ENCODE results near the gene KRT13. TPM values are rescaled to one million over a fixed set of nuclear protein-coding genes. Genes with fewer than 3 reads are reported as not detected.

Gene KRT13
- total RNA-seq, 1 experiment from 2014 or later = not detected

GRCh38 chr17:41553176-41553575 lies 47.8 kb upstream of the KRT13 start:
- no peak for TF ChIP-seq NR2C2 (CRISPR knock-in tag; IDR thresholded peaks at IDR 0.05)
- no peak for TF ChIP-seq GRHL2 (CRISPR knock-in tag; IDR thresholded peaks at IDR 0.05; ENCODE audit: insufficient replicate concordance, severe bottlenecking)
- TF ChIP-seq RELA (CRISPR knock-in tag; IDR thresholded peaks at IDR 0.05; ENCODE audit: borderline replicate concordance) = no peak
- no peak for TF ChIP-seq CTCF (IDR thresholded peaks at IDR 0.05)
- TF ChIP-seq E2F4 (CRISPR knock-in tag; IDR thresholded peaks at IDR 0.05; ENCODE audit: borderline replicate concordance, low read depth) = no peak
- TF ChIP-seq ETV6 (CRISPR knock-in tag; IDR thresholded peaks at IDR 0.05) = no peak
- TF ChIP-seq ESRRA (CRISPR knock-in tag; IDR thresholded peaks at IDR 0.05; ENCODE audit: borderline replicate concordance) = no peak
- TF ChIP-seq PREB (CRISPR knock-in tag; IDR thresholded peaks at IDR 0.05; ENCODE audit: borderline replicate concordance) = no peak
- no peak for TF ChIP-seq IRF1 (CRISPR knock-in tag; IDR thresholded peaks at IDR 0.05)
- no peak for TF ChIP-seq RORB (CRISPR knock-in tag; IDR thresholded peaks at IDR 0.05)
- TF ChIP-seq PRDM15 (CRISPR knock-in tag; IDR thresholded peaks at IDR 0.05) = no peak
- TF ChIP-seq ZNF671 (CRISPR knock-in tag; IDR thresholded peaks at IDR 0.05) = no peak
- TF ChIP-seq ZNF263 (CRISPR knock-in tag; IDR thresholded peaks at IDR 0.05; ENCODE audit: low read depth) = no peak
- no peak for TF ChIP-seq SOX15 (CRISPR knock-in tag; IDR thresholded peaks at IDR 0.05)
- no peak for TF ChIP-seq PRRX2 (CRISPR knock-in tag; IDR thresholded peaks at IDR 0.05)
- no peak for TF ChIP-seq ZNF532 (CRISPR knock-in tag; IDR thresholded peaks at IDR 0.05; ENCODE audit: borderline replicate concordance)
- Mint-ChIP-seq H3K9me3 (no peaks in the 10 kb centered on the region), H3K36me3 (no peaks in the 10 kb centered on the region), H3K4me1 (peaks cover 12% of the 10 kb centered on the region), H3K27ac (no peak overlapping the region), H3K4me3 (no peak overlapping the region), H3K27me3 (ENCODE audit: low read depth) (peaks cover 3% of the 10 kb centered on the region)
- DNase-seq (ENCODE audit: low spot score) = no peak
- ChIA-PET CTCF (interaction anchor here (1.0 to 9.6 kb wide), 4 partner anchors 27 to 110 kb away, joined by 3 to 380 read pairs (median 161); no protein-coding TSS in a partner anchor), POLR2A (no interaction called here)
- ATAC-seq = no peak
